K562 (cell line): ENCODE data around the gene ZSWIM4.

ENCODE experiments used
- MAFK ChIP-seq: IDR thresholded peaks from 2 replicates; pipeline ENCODE4 v1.6.1; 2011; ENCODE audit warnings: low read length, improper control_type of control experiment
- SIX5 ChIP-seq, 2 experiments: IDR thresholded peaks; 2 replicates each; pipeline ENCODE4 v1.6.1; 2011; ENCODE audit warnings: low read length in 2 of 2, borderline replicate concordance in 1 of 2, low read depth in 1 of 2, mild to moderate bottlenecking in 1 of 2, moderate library complexity in 1 of 2; ENCODE audit not compliant: insufficient read depth in 1 of 2
- ZNF12 ChIP-seq: sonication (generic); formaldehyde crosslinking; IDR thresholded peaks from 2 replicates; pipeline ENCODE4 v1.4.0; 2020; ENCODE audit warnings: mild to moderate bottlenecking, missing genetic modification reagents
- TF ChIP-seq, protein P1 (sequence below), 3 experiments: IDR thresholded peaks in 2 of 3; conservative IDR thresholded peaks in 1 of 3; 2 replicates each; pipeline ENCODE4 v1.5.1; 2011 to 2012; ENCODE audit warnings: low read length in 3 of 3, mild to moderate bottlenecking in 3 of 3, control low read depth in 2 of 3, improper control_type of control experiment in 1 of 3, inconsistent platforms in 1 of 3, low read depth in 1 of 3, mixed read lengths in 1 of 3, moderate library complexity in 1 of 3; ENCODE audit not compliant: insufficient read depth in 2 of 3

DNA sequence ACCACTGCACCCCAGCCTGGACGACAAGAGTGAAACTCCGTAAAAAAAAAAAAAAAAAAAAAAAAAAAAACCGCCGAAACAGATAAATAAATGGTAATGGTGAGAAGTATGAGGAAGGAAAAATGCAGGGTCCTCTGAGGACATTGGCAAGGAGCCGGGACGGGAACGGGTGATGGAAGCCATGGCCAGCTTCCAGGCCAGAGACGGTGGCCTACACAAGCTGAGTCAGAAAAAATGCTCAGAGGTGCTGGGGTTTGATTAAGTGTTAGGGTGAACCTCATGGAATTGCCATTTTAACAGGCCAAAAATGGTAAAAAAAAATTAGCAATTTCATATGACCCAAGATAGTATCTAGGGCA lies 866 bp upstream of the ZSWIM4 start:
- TF ChIP-seq, protein P1, sequence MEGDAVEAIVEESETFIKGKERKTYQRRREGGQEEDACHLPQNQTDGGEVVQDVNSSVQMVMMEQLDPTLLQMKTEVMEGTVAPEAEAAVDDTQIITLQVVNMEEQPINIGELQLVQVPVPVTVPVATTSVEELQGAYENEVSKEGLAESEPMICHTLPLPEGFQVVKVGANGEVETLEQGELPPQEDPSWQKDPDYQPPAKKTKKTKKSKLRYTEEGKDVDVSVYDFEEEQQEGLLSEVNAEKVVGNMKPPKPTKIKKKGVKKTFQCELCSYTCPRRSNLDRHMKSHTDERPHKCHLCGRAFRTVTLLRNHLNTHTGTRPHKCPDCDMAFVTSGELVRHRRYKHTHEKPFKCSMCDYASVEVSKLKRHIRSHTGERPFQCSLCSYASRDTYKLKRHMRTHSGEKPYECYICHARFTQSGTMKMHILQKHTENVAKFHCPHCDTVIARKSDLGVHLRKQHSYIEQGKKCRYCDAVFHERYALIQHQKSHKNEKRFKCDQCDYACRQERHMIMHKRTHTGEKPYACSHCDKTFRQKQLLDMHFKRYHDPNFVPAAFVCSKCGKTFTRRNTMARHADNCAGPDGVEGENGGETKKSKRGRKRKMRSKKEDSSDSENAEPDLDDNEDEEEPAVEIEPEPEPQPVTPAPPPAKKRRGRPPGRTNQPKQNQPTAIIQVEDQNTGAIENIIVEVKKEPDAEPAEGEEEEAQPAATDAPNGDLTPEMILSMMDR (IDR thresholded peaks at IDR 0.05 in 2 of 3, conservative IDR thresholded peaks at IDR 0.05 in 1 of 3; ENCODE audit: insufficient read depth in 2 of 3, low read depth in 1 of 3, low read length in 3 of 3) = no peak
- TF ChIP-seq MAFK = no peak
- no peak for TF ChIP-seq ZNF12 (CRISPR knock-in tag)
- no peak for TF ChIP-seq SIX5 (IDR thresholded peaks at IDR 0.05; ENCODE audit: borderline replicate concordance in 1 of 2, insufficient read depth in 1 of 2, low read depth in 1 of 2, low read length in 2 of 2)
